Sigmoid colon (tissue), 4 donors: ENCODE measurements around the gene APEX1.

Experiments used
- CTCF ChIP-seq, 4 experiments: fragments of 450-650 bp in 3 of 4; fragments of 200-600 bp in 1 of 4; IDR thresholded peaks; one replicate each; pipeline ENCODE4 v1.5.1; 2016 to 2019; ENCODE audit warnings: antibody characterized with exemption in 4 of 4, mild to moderate bottlenecking in 3 of 4, moderate library complexity in 2 of 4
- EP300 ChIP-seq, 4 donors: sonication (generic); formaldehyde crosslinking; IDR thresholded peaks; one replicate each; pipeline ENCODE4 v1.6.1; 2017; ENCODE audit warnings: antibody characterized with exemption in 4 of 4
- POLR2A ChIP-seq, 2 donors: fragments of 450-650 bp; IDR thresholded peaks; one replicate each; pipeline ENCODE4 v1.6.1; 2016; ENCODE audit warnings: antibody characterized with exemption in 2 of 2, mild to moderate bottlenecking in 2 of 2, moderate library complexity in 2 of 2
- POLR2AphosphoS5 ChIP-seq, 4 donors: sonication (generic); formaldehyde crosslinking; IDR thresholded peaks; one replicate each; pipeline ENCODE4 v1.6.1; 2017; ENCODE audit warnings: antibody characterized with exemption in 4 of 4

- TF ChIP-seq CTCF (IDR thresholded peaks at IDR 0.05) (no peak), EP300 (IDR thresholded peaks at IDR 0.05) (no peak), POLR2AphosphoS5 (IDR thresholded peaks at IDR 0.05) (no peak), POLR2A (IDR thresholded peaks at IDR 0.05) (no peak)
Measured at GRCh38 chr14:20490563-20490962, 35.5 kb downstream of the APEX1 start.
